ENCODE measurements around the gene LDOC1.
"Not testable (repeated sequence)": the region's sequence is repeated elsewhere in the genome, so short reads cannot be mapped to it uniquely, and the experiment has no call there.

The LDOC1 gene

DNA sequence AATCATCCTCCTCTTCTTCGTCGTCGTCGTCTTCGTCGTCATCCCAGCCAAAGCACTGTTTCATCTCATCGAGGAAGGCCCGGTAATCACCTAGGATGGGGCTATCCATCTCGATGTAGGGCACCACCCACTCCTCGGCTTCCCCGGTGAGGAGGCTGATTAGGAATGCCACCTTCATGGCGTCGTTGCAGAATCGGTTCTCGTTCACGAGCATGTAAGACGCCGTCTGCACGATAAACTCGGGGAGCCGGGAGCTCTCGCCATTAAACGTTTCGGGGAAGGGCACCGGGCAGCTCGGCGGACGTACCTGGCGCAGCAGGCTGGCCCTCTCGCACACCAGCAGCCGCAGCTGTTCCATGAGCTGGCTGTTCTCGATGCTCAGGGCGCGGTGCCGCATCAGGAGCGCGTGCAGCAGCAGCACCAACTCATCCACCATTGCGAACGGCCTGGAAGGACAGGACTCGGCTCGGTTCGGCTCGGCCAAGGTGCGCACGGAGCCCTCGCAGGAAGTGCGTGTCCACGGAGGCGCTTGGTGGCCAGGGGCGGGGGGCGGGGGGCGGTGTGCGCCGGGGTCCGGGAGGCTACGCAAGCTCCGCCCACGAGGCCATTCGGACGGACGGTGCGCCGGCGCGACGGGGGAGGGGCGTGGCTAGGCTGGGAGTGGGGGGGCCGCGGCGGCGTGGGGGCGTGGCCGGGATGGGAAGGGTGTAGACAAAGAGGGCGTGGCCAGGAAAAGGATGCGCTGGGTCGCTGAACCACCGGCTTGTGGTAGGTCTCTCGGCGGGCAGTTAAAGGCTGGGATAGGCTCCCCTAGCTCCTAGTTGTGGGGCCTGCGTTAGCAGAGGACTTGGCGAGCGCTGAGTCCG is at the start of gene LDOC1:
TSS of gene LDOC1 (minus strand) at position 544 of the 866 bp plus-strand sequence. CDS start at position 436, 108 bp downstream.
- DNase-seq: no peak

DNA sequence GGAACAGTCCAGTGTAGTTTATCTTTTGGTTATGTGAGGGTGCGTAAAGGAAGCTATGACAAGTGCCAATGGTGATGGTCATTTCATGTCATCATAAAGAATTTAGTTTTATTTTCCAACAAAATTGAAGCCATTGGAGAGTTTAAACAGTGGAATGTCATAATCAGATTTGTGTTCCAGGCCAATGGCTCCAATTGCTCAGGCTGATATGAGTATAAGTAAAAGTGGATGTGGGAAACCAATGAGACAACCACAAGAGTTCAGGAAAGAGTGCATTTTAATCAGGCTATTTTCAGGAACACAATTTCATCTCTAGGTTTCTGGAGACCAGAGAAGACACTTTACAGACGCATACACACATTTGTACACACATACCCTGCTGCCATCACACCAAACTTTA is 44.7 kb upstream of the LDOC1 start:
- no peak for DNase-seq

DNA sequence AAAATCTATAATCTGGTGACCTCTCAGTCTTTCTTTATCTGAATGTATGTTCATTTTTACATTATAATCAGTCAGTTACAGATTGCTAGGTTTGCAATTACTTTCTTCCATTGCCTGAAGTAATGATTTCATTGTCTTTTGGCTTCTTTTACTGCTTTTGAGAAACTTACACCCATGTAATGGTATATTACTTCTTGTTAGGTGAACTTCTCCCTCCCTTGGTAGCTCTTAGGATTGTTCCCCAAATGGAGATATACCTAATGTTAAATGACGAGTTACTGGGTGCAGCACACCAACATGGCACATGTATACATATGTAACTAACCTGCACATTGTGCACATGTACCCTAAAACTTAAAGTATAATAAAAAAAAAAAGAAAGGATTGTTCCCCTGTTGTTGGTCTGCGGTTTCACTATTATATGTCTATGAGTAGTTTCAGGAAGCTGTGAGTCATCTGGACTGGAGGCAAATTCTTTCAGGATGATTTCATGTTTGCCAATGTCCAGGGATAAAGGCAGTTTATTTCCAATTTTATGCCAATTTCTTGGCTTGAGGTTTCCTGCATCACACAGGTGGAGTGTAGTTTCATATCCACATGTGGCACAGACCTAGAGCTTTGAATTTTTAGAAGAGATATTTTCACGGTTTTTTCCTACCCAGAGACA is 43.5 kb upstream of the LDOC1 start:
- DNase-seq: no peak

DNA sequence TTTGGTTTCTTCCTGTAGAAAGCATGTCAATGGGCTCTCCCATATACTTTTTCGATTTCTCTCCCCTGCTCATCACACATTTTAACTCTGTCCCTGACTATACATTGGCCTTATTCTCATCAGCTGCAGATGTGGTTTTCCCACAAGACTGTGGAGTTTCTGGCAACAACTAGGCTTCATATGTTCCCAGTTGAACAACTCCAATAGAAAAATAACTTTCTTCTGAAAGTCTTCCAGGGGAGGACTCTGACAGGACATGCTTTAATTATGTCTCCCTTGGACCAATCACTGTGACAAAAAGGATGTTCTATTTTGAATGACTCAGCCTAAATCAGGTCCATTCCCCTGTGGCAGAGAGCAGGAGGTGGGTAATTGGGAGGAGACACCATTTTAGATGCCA is 37.3 kb upstream of the LDOC1 start:
- no peak for DNase-seq

DNA sequence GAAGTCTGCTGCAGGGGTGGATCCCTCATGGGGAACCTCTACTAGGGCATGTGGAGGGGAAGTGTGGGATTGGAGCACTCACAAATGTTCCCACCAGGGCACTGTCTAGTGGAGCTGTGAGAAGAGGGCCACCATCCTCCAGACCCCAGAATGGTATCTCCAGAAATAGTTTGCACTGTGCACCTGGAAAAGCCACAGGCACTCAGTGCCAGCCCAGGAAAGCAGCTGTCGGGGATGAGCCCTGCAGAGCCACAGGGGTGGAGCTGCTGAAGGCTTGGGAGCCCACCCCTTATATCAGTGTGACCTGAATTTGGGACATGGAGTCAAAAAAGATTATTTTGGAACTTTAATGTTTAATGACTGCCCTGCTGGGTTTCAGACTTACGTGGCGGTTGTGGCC is 25.0 kb upstream of the LDOC1 start:
- DNase-seq: no peak

DNA sequence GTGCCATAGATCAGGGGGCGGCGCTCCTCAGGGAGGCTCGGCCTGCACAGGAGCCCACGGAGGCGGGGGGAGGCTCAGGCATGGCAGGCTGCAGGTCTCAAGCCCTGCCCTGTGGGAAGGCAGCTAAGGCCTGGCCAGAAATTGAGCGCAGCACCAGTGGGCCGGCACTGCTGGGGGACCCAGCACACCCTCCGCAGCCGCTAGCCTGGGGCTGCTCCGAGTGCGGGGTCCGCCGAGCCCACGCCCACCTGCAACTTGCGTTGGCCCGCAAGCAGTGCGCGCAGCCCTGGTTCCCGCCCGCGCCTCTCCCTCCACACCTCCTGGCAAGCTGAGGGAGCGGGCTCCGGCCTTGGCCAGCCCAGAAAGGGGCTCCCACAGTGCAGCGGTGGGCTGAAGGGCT is 11.6 kb upstream of the LDOC1 start:
- not testable (repeated sequence) for DNase-seq

DNA sequence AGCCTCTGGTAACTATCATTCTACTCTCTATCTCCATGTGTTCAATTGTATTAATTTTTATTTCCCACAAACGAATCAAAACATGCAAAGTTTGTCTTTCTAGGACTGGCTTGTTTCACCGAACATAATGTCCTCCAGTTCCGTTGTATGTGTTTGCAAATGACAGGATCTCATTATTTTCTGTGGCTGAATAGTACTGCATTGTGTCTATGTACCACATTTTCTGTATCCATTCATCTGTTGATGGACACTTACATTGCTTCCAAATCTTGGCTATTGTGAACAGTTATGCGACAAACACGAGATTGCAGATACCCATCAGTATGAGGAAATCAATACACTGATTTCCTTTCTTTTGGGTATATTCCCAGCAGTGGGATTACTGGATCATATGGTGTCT is 8.4 kb upstream of the LDOC1 start:
- DNase-seq: no peak

DNA sequence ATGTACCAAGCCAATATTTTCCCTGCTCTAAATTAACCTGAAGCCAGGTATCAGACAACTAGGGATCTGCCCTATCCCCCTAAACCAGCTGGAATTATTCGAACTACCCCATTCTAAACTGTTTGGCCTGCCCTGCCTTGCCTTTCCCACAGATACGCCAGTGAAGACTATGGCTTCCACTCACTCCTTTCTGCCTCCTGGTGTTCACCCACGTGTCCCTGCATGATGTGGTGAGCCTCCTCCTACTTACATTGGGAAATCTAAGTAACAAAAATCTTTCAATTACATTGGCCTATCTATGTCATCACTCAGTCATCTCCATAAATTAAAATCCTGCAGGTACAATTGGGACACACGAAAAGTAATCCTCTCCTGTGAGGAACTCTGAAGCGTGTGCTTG is 6.1 kb upstream of the LDOC1 start:
- no peak for DNase-seq

DNA sequence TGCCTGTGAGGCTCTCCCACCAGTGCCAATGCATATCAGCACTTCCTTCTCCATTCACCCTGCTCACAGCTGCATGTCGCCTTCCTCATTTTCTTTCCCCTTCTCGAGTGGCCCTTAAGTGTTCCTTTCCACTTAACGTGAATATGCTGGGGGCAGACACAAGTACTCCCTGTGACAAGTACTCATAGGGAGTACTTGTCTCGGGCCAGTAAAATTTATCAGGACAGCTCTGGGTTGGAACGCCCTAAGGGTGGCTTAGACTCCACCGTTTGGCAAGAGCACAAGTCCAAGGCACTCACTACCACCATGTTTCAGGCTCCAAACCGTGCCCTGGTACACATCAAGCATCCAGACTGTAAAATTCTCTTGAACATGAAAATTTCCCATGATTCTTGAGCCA is 3.9 kb upstream of the LDOC1 start:
- DNase-seq: no peak

DNA sequence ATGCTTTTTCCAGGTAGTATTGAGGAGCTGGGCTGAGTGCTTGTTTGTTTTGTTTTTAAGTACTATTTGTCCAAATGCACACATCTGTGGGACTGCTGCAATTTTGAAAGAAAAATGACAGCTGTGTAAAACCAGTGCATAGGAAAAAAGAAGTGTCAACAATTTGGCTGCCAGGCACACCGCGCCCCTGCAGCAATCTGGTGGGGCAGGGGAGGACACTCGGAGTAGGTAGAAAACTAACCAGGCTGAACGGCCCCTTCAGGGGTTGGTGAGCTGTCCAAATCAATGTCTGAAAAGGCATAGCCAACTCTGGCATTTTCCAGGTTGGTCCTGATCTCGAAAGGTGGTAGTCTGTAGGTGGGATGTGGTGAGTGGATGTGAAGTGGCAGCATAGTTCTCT is 1.1 kb downstream of the LDOC1 start:
- no peak for DNase-seq

DNA sequence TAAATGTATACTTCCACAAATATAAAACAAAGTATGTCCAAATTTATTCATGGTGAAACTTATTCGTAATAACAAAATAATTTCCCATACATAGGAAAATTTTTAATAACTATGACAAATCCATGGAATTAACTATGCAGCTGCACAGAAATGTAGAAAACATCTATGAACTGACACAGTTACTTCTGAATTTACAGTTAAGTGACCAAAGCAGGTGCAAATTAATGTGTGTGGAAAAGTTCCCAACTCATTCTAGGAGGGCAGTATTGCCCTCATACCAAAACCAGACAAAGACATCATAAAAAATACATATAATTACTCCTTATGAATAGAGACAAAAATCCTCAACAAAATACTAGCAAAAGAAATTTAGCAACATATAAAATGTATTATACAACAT is 12.5 kb downstream of the LDOC1 start:
- DNase-seq: no peak

DNA sequence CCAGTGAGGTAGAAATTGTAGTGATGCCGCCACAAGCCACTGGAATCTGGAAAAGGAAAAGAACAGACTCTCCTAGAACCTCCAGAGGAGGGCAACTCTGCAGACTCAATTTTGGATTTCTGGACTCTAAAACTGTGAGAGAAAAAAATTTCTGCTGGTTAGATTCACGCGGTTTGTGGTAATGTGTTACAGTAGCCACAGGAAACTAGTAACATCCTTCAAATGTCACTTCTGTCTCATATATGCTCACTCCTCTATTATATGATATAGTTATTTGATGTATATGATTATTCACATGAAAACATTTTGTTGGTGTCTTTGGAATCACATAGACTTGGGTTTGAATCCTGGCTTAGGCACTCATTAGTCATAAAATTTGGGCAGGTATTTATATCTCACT is 18.8 kb downstream of the LDOC1 start:
- DNase-seq: no peak

DNA sequence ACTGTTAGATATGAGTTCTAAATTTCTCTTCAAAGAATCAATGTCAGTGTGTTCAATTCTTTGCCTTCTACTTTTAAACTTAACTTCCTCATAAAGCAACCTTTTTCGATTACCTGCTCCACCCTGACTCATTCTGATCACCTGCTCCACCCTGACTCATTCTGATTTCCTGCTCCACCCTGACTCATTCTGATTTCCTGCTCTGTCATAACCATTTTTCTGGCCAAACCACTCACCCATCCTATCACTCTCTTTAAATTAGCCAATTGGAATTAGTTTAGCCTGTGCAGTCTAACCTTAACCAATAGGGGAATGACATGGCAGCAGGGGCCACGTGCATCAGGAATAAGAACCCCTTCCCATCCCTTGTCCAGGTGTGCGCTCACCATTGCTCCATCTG is 21.7 kb downstream of the LDOC1 start:
- DNase-seq: not testable (repeated sequence)

DNA sequence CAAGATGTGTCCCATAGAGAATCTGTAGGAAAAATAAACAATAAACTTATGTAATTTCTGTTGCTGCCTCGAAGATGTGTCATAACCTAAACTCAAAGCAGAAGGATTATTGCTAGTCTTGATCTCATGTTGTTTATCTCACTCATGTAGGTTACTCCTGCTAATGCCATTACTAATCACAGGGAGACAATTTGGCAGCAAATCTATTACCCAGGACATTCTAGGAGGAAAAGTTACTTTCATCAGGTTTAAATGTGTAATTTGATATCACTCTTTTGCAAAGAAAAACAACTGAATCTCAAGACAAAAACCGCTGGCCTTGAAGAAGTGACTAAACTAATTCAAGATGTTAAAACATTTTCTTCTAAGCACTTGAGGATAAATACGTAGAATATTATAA is 34.0 kb downstream of the LDOC1 start:
- DNase-seq: no peak

DNA sequence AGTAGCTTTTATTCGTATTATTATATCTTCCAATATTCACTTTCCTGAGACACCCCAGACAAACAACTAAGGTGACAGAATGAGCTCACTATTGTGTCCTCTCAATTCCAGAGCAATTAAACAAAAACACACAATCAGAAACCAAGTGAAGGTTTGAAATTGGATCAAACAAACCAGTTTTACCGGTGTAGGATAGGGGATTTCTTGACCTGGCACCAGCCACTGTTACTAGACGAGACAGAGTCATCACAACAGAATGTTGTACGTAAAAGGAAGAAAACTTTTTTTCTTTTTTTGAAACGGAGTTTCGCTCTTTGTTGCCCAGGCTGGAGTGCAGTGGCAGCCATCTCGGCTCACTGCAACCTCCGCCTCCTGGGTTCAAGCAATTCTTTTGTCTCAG is 43.7 kb downstream of the LDOC1 start:
- no peak for DNase-seq

DNA sequence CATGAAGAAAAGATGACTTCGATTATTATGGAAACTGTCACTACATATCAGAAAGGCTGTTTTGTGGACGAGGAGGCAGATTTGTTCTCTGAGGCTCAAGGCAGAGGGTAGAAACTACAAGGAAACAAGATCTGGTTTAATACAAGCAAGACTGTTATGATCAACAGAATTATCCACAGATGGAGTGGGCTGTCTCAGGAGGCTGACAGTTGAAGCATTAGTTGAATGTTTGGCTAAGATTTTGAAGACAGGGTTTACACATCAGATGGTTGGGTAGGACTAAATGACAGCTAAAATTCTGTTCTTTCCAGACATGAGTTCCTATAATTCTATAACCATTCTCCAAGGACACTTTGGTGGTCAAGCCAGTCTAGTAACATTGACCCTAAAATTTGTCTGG is 49.8 kb downstream of the LDOC1 start:
- no peak for DNase-seq

Data from NK-92 treated with Interleukin-12 subunit alpha and Interleukin-12 subunit beta, amount 100 ng/mL, for 24 hours (cell line).